Hematopoietic multipotent progenitor cell treated with erythropoietin and hydrocortisone succinate and interleukin-3 and kit ligand, for 6 days (in vitro differentiated cells): ENCODE measurements around the gene RAC2.
A peak's percentile ranks its signal among the peaks of the same experiment; 100 is the strongest.
"Not testable (repeated sequence)": the region's sequence is repeated elsewhere in the genome, so short reads cannot be mapped to it uniquely, and the experiment has no call there.

Experiments
- DNase-seq: peaks from one replicate; pipeline ENCODE4 v3.0.0-alpha.2; 2015

Gene RAC2

GRCh38 chr22:37202716-37203115 lies 41.4 kb downstream of the RAC2 start:
- DNase-seq: no peak

DNA sequence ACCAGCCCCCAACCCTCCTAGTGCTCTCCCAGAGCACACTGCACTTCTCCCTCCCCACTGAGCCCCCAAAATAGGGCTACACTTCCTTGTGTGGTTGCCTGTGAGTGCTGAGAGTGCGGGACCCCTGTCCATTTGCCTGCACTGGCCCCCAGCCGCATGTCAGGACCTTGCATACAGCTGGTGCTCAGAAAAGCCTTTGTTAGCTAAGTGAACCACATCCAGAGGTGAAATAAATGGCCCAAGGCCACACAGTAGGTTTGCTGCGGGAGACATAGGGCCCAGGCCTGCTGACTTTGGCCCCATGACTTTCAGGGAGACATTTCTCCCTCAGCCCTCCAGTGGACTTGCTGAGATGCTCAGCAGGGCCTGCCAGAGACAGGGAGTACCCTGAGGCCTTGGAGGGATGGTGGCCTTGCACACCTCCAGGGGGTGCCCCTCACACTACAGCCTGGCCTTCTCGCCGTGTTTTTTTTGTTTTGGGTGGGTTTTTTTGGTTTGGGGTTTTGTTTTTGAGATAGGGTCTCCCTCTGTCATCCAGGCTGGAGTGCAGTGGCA lies 42.0 kb downstream of the RAC2 start:
- DNase-seq: no peak

DNA sequence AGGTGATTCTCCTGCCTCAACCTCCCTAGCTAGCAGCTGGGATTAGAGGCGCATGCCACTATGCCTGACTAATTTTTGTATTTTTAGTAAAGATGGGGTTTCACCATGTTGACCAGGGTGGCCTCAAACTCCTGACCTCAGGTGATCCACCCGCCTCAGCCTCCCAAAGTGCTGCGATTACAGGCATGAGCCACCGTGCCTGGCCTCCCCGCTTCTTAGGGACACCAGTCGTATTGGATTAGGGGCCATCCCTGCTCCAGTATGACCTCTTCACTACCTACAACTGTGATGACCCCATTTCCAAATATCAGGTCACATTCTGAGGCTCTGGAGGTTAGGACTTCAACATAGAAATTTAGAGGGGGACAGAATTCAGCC lies 42.6 kb downstream of the RAC2 start:
- not testable (repeated sequence) for DNase-seq

- peak; percentile 87 for DNase-seq
Observed at GRCh38 chr22:37199760-37200108, 44.3 kb downstream of the RAC2 start.

- peak; percentile 99 for DNase-seq
Observed at GRCh38 chr22:37199103-37199759, 44.8 kb downstream of the RAC2 start.

DNA sequence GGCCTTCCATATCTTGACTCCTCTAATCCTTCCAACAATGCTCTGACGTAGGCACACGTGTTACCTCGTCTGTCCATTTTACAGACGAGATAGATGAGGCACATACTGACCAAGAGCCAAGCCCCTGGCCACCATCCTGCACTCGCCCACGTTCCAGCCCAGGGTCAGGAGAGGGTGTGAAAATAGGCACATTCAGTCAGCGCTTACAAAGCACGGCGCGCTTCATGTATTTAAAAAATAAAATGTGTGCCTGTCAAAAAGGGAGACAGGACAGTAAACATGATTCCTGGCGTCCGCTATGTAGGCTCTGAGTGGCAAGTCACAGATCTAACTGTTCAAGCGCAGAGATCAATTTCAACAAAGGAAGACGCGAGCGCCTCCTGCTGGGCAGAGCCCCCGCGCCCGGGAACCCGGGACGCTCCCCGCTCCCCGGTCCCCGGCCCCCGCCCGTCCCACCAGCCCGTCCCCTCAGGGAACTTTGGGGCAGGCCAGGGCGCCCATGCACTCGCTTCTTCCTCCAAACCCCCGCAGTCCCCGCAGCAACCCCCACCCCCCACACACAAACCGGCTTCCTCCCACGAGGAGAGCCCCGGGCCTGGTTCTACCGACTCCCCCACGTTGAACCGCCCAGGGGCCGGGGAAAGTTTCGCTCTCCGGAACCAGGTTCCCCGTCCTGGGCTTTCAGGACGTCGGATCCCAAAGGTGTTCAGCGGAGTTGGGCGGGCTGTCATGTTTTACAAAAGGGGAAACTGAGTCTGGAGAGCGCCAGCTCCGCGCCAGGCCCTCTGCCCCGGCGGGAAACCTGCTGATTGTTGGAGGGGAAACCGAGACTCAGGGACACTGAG lies 45.6 kb downstream of the RAC2 start:
- peak; percentile 90 for DNase-seq

GRCh38 chr22:37197451-37198257 lies 46.4 kb downstream of the RAC2 start:
- DNase-seq: no peak

DNA sequence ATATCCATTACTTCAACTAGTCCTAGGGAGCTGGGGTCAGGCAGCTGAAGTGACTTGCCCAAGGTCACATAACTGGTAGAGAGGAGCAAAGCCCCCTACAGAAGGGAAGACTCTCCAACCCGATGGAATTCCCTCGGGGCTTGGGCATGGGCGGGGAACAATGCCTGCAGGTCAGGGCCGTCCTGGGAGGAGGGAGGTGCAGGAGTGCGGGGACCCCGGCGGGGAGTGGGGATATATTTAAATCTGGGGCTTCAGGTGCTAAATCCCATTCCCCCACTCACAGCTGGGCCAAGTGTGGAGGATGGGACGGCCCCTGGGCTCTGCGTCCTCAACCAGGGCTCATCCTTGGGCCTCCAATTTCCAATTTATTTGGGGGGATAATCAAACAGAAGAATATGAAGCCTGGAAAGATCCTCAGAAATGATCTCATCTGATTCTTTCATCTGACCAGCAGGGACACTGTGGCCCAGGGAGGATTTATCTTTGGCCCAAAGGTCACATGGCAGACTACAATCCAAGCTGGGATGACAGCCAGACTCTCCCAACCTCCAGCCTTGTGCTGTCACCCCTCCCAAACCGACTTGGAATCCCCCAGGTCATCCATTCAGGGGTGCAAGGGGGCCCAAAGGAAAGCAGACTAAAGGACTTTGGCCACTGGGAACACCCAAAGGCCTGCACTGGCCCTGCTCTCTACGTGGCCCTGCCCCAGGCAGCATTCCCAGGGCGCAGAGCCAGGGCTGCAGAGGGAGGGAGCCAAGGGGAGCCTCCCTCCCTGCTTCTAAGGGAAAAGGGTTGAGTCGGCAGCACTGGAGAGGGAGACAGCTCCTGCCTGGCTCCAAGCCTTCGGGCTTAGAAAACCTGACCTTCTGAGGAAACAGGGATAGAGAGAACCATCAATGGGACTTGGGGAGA lies 47.3 kb downstream of the RAC2 start:
- no peak for DNase-seq

GRCh38 chr22:37195921-37196320 lies 48.1 kb downstream of the RAC2 start:
- DNase-seq: no peak

DNA sequence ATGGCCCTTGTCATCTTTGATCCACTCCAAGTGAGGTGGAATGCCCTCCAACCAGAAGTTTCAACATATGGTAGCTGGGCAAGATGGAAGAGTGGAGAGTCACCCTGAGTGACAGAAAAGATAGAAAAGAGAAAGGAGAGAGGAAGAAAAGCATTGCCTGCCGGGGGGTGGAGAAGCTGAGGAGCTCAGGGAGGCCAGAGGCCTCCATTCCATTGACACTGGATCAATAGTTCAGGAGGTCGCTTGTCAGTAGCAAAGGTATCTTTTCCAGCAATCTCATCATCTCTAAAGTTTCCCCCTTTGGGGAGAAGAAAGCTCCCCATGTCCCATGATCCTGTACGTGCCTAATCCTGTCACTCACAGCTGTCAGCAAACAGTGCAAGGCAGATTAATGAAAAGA lies 49.3 kb downstream of the RAC2 start:
- no peak for DNase-seq

- peak; percentile 50 for DNase-seq
Observed at GRCh38 chr22:37193629-37194191, 50.4 kb downstream of the RAC2 start.

- DNase-seq: no peak
Observed at GRCh38 chr22:37192741-37193140, 51.3 kb downstream of the RAC2 start.

DNA sequence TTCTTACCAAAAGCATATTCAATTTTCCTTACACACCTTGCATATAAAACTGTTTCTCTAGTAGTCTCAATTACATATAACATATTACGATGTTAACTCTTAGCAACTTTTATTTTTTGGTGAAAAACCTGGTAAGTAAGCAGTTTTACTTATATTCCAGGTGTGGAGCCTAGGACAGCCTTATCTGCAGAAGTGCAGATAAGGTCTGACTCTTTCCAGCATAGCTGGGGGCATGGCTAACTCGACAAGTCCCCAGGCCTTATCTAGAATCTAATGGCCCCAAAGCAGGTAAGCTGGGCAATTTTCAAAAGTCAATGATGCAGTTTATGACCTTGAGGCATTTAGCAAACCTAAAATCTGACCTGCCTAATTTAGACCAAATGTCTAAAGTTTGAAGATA lies 51.9 kb downstream of the RAC2 start:
- DNase-seq: no peak

DNA sequence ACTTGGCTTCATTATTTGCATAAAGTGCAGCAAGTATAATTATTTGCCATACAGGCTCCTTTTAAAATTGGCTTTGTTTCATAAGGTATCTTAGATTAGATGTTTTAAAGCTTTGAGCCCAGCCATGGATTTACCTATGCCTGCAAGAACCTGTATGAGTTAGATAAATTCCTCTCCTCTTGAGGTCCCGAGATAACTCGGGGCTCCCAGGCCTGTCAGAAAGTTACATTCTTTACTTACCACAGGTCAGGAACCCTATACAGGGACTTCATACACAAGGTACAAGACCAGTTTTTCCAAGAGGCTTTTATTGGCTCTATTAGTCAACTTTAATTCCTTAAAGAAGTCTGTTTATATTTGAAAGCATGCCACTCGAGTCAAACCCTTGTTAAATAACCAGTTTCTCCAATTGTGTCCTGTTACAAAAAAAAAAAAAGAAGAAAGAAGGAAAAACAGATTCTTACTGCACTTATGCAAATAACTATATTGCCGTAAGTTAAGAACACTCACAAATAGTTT lies 53.7 kb downstream of the RAC2 start:
- no peak for DNase-seq

DNA sequence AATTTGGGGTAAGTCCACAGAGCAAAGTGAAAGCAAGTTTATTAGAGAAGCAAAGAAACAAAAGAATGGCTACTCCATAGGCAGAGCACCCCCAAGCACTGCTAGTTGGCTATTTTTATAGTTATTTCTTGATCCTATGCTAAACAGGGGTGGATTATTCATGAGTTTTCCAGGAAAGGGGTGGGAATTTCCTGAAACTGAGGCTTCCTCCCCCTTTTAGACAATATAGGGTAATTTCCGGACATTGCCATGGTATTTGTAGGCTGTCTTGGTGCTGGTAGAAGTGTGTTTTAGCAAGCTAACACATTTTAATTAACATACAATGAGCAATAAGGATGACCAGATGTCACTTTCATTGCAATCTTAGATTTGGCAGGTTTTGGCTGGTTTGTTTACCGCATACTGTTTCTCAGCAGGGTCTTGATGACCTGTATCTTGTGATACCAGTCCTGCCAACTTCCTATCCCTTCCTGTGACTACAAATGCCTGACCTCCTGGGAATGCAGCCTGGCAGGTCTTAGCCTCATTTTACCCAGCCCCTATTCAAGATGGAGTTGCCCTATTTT lies 55.1 kb downstream of the RAC2 start:
- DNase-seq: no peak

DNA sequence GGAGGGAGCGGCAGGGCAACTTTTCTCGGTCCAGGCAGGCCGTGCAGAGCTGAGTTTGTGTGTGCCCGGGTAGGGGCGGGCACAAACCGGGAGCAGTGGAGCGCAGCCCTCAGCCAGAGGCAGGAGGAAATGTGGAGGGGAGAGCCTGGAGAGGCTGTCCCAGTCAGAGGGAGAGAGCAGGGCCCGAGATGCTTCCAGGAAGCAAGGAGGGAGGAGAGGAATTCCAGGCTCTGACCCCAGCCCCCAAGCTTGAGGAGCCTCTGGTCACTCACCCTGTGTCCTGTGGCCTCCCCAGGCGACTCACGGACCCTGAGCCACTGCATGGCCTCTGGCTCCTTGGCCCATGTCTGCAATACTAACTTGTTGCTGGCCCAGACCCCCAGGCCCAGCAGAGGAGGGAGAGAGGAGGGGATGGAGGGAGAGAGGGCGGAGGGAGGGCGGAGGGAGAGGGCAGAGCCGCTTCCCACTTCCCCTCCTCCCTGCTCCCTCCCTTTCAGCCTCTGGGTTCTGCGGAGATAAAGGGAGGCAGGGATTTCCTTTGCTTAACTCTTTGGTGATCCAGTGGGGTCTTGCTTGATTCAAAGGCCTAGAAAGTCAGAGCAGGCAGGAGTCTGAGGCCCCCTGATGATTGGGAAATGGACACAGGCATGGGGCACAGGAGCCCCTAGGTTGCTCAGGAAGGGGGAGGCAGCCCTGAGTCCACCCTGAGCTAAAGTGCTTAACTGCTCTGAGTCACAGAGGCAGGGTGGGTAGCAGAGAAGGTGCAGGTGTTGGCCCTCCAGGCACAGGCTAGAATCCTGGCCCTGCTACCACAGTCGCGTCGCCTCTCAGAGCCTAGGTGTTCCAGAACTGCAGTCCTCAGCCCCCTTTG lies 55.9 kb downstream of the RAC2 start, which contains the start of gene C1QTNF6:
C1QTNF6 (minus strand) TSS at position 357 of the 871 bp plus-strand sequence; CDS start at position 323, 34 bp downstream.
- DNase-seq: no peak

DNA sequence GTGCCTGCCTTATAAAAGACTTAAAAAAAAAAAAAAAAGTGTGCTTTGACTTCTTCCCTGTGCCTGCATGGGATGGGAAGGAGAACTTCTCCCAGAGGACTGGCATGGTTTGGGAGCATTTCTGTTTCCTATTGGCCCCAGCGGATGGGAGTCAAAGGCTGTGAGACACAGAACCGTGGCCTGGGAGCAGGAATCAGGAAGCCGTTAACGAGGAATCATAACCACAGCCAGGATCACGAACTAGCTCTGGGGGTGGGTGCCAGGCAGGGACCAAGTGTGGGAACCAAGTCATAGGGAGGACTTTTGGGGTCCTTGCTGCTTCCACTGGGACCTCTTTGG lies 56.5 kb downstream of the RAC2 start:
- no peak for DNase-seq

- DNase-seq: no peak
Observed at GRCh38 chr22:37186997-37187522, 57.0 kb downstream of the RAC2 start.

GRCh38 chr22:37186228-37186996 lies 57.7 kb downstream of the RAC2 start:
- peak; percentile 94 for DNase-seq
